GM12865 (cell line): Measurements from ENCODE around the gene ADGRG6.

Source experiments
- DNase-seq: peaks from one replicate; pipeline ENCODE4 v3.0.0; 2010; ENCODE audit warnings: low read depth
- H3K4me3 ChIP-seq: 2 replicates; pipeline ENCODE4 v1.5.1; 2011; ENCODE audit warnings: mild to moderate bottlenecking, low read depth, low read length, control low read depth
- CTCF ChIP-seq: IDR thresholded peaks from 2 replicates; pipeline ENCODE4 v1.5.1; 2011; ENCODE audit warnings: low read length, control low read depth, low read depth, inconsistent platforms; ENCODE audit not compliant: insufficient read depth; ENCODE audit errors: missing control alignments

The ADGRG6 gene

GRCh38 chr6:142357879-142358278, 56.1 kb downstream of the ADGRG6 start:
- no peak for TF ChIP-seq CTCF
- H3K4me3 ChIP-seq = no peak overlapping the region
- no peak for DNase-seq

DNA sequence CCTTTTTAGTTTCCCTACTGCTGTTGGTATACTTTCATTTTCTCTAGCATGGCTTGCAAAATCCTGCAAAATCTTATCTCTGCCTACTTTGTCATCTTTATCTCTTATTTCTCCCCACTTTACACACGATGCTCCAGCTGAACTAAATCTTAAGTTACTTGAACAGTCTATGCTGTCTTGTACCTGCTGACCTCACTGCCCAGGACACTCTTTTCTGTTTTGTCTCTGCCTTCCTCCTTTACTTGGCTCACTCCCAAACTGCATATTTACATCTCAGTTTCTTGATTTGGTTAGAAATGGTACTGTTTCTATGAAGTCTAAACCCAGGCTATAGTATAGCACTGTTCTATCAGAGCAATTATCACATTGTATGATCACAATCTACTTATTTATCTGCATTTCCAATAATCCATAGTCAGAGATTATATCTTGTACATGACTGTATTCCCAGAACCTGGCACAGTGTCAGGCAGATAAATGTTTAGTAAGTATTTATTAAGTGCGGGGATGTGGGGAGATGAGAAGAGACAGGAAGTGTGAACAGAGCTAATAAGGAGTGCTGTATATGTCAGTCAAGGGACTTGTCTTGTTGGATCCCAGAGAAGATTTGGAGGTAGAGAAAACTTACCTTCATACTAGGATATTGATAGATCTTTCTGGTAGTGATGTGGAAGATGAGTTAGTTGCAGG, 57.6 kb downstream of the ADGRG6 start:
- H3K4me3 ChIP-seq = no peak overlapping the region
- no peak for TF ChIP-seq CTCF
- DNase-seq = no peak

DNA sequence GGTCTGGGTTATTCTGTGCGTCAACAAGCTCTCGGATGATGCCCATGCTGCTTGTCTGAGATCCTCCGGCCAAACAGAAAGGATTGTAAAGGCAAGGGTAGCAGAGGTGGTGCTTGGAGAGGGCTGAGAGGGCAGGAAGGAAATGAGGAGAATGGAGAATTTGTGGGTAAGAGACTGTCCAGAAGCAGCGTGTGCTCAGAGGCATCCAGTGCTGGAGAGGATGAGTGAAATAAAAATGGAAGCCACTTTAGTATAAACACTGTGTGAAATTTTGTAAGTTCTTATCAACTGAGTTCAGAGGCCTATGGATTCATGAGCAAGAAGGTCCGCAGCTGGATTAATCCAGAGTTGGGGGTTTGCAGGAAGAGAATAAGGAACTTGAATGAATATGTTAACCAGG, 59.5 kb downstream of the ADGRG6 start:
- no peak for DNase-seq
- no peak overlapping the region for H3K4me3 ChIP-seq
- TF ChIP-seq CTCF = no peak

DNA sequence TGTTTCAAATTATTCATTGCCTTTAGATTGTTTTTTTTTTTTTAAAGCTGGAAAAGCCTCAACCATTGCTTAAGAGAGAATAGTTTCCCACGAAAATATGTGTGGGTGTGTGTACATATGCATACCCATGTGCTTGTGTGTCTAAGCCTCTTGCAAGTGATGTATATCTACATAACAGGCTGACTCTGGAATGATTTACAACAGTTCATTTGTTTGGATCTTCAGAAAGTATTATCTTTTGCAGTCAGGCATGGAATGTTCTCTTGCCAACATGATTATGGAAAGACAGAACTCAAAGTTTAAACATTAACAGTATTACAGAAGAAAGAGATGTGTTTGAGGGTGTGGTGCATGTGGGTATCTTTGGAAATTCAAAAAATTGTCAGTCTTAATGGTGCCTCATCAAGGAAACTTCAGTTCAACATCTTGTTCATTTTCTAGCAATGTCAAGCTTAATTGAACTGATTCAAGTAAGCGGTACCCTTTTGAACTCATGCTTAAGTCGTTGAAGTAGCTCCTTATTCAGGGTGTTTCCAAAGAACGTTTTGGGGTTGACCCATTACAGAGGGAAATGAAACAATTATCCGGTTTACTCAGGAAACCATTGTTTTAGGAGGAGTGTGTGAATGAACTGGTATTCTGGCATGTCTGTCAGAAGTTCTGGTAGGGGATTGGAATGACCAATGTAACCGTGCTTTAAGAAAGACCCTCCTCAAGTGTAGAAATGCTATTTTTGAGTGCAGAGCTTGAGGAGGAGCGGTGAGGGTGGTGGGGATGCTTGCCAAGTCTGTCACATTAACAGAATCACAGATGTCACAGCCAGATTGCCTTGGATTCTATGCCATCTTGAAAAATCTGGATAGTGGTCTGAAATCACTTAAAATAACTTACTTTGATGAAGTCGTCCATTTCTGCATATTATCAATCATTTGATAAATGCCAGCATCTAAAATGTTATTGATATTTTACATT, 60.3 kb downstream of the ADGRG6 start:
- no peak for TF ChIP-seq CTCF
- H3K4me3 ChIP-seq = no peak overlapping the region
- no peak for DNase-seq

GRCh38 chr6:142367061-142367460, 65.3 kb downstream of the ADGRG6 start:
- no peak overlapping the region for H3K4me3 ChIP-seq
- no peak for TF ChIP-seq CTCF
- no peak for DNase-seq

- no peak overlapping the region for H3K4me3 ChIP-seq
- TF ChIP-seq CTCF = no peak
- no peak for DNase-seq
Observed at GRCh38 chr6:142367501-142368018, 65.8 kb downstream of the ADGRG6 start.
